ENCODE results near the gene LARGE1.

- no peak for TF ChIP-seq POLR2AphosphoS5 (IDR thresholded peaks at IDR 0.05; ENCODE audit: low read depth, low read length)
- TF ChIP-seq REST (IDR thresholded peaks at IDR 0.05; ENCODE audit: insufficient read depth in 1 of 2, low read depth in 2 of 2, low read length in 2 of 2) = no peak
Measured at GRCh38 chr22:33510429-33510904, 409.8 kb downstream of the LARGE1 start.
